ENCODE results near the gene KCNB1. TPM values are rescaled to one million over a fixed set of nuclear protein-coding genes. Genes with fewer than 3 reads are reported as not detected.
A peak's percentile ranks its signal among the peaks of the same experiment; 100 is the strongest.

Gene KCNB1
- total RNA-seq, 1 experiment from 2014 or later, result 0.68 TPM

DNA sequence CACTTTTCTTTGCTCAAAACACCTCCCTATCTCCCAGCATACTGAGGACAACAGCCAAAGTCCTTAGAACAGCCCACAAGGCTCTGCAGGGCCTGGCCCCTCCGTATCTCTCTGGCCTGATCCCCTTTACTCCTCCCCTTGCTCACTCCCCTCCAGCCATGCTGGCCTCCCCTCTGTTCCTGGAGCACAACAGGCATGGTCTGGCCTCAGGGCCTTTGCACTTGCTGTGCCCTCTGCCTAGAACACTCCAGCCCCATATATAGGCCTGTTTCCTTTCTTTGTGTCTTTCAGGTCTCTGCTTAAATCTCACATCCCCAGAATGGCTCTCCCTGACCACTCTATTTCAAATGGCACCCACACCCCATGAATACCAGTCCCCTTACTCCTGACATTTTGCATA lies 62.7 kb downstream of the KCNB1 start:
- Mint-ChIP-seq H3K4me3 (no peak overlapping the region), H3K36me3 (ENCODE audit: insufficient read depth in 1 of 3, low read depth in 3 of 3) (no peaks in the 10 kb centered on the region), H3K4me1 (peaks cover 0 to 3% of the 10 kb centered on the region in 2 experiments; a peak in 2 of 4 replicates), H3K27me3 (ENCODE audit: low read depth) (peaks cover 6% of the 10 kb centered on the region), H3K9me3 (no peaks in the 10 kb centered on the region), H3K27ac (peak overlapping the region in 1 of 3 experiments; percentile 2; a peak in 2 of 7 replicates)
- Histone ChIP-seq H3K56ac (ENCODE audit: insufficient read length, low read depth, low read length) (no peak overlapping the region), H3K18ac (ENCODE audit: insufficient read length, low read depth, low read length) (no peak overlapping the region), H2BK12ac (ENCODE audit: insufficient read length, low read depth, low read length) (no peak overlapping the region), H4K8ac (replicated peaks; ENCODE audit: insufficient read length, low read depth, low read length) (no peak overlapping the region), H3K4ac (ENCODE audit: low read depth, low read length) (no peak overlapping the region), H4K91ac (ENCODE audit: insufficient read length, low read depth, low read length) (no peak overlapping the region), H4K5ac (ENCODE audit: insufficient read length, low read depth, low read length) (no peak overlapping the region), H3K23ac (ENCODE audit: insufficient read length, low read depth, low read length) (no peak overlapping the region), H3K23me2 (ENCODE audit: insufficient read length, low read depth, low read length, poor library complexity, severe bottlenecking) (no peaks in the 10 kb centered on the region), H3K4me2 (ENCODE audit: insufficient read depth, insufficient read length, low read length) (no peak overlapping the region), H2AK5ac (ENCODE audit: insufficient read length, low read length) (no peak overlapping the region), H3K9ac (ENCODE audit: extremely low read depth, insufficient read length, low read length) (no peak overlapping the region), H2AFZ (ENCODE audit: low read length) (no peak overlapping the region), H2BK5ac (ENCODE audit: insufficient read length, low read length) (no peak overlapping the region), H3K27me3 (ENCODE audit: insufficient read depth, low read length) (no peaks in the 10 kb centered on the region), H2BK15ac (ENCODE audit: low read depth, low read length) (no peak overlapping the region), H3K14ac (ENCODE audit: insufficient read depth, low read length) (no peak overlapping the region), H4K20me1 (ENCODE audit: control insufficient read depth, insufficient read depth, insufficient read length) (no peaks in the 10 kb centered on the region), H3K79me2 (ENCODE audit: insufficient read depth, low read length) (no peaks in the 10 kb centered on the region), H3T11ph (ENCODE audit: low read length) (no peak overlapping the region), H2BK20ac (ENCODE audit: low read depth, low read length, poor library complexity, severe bottlenecking) (no peak overlapping the region), H2BK120ac (ENCODE audit: low read depth, low read length, poor library complexity, severe bottlenecking) (no peak overlapping the region), H3K79me1 (ENCODE audit: insufficient read depth, low read depth, low read length, poor library complexity, severe bottlenecking) (no peaks in the 10 kb centered on the region), H3K27ac (ENCODE audit: insufficient read length, low read depth, low read length) (no peak overlapping the region), H3K9me3 (ENCODE audit: control insufficient read depth, low read depth, low read length) (no peaks in the 10 kb centered on the region), H3K4me1 (ENCODE audit: insufficient read depth, low read length) (no peaks in the 10 kb centered on the region)
- WGBS (ENCODE audit: extremely low coverage, insufficient read length, low lambda C conversion rate), result no CpG with 5 or more reads among the region's 1 CpG
- no peak for TF ChIP-seq CTCF (conservative IDR thresholded peaks at IDR 0.05)
- no peak for DNase-seq

Data from H9 (cell line).